HG03432 (cell line): ENCODE measurements around the gene SOX6.

ENCODE experiments used
- ATAC-seq: cut with Tn5 transposase; IDR thresholded peaks from one replicate; pipeline ENCODE4 v1.9.1; 2021; ENCODE audit warnings: mild to moderate bottlenecking, moderate library complexity; ENCODE audit not compliant: unreplicated experiment

Gene SOX6

DNA sequence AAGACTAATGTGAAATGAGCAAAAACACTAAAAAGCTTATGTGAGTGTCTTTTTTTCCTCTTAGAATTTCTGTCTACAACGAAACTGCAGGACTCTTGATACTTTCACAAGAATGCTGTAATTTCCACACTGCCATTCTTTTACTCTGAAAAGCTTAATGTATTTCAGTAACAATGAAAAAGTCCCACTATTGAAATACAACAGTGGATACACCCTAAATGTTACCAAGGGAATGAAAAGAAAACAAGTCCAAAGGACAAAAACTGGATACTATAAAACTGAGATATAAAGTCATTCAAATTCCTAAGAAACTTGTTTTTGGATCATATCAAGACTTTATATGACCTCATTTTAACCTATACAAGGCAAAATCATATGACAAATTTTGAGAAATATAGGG lies 77.4 kb downstream of the SOX6 start:
- no peak for ATAC-seq

DNA sequence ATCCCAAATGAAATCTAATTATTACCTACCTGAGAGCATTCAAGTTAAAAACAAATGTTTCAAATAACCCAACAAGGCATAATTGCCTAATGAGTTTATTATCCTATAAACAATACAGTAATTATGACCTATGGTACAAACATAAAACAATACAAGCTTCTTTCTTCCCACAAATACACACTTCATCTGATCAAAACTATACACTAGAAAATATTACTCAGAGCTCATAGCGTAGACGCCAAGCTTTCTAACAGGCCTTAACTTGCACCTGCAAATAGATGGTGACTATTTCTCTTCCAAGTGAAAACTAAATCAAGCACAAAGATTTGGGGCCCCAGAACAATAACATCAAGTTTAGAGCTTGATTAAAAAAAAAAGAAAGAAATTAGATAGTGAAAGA lies 78.1 kb downstream of the SOX6 start:
- no peak for ATAC-seq

DNA sequence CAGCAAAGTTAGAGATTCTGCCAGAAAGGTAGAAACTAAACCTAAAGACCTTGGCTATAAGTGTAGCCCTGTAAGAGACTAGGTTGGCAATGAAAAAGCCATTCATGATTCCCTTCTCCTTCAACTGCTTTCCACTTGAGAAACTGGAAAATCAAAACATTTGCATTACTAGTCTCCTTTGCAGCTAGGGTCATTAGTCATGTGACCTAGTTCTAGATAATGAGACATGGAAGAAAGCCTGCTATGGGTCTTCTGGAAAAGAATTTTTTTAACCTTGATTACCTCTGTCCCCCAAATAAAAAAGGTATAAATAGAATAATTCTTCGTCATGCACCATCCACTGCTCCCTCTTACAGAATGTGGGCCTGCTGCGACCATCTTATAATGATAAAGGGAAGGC lies 80.1 kb downstream of the SOX6 start:
- no peak for ATAC-seq

DNA sequence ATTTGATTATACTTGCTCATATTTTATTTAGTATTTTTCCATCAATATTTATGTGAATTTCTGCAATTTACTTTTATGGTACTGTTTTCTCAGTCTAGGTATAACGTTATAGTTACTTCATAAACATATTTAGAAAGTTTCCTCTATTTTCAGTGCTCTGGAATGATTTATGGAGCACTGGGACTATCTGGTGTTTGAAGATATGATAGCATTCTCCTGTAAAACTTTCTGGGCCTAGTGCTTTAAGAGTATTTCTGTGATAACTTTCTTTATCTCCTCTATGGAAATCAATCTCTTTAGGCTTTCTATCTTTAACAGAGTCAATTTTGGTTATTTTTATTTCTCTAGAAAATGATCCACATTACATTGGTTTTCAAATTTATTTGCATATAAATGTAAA lies 85.1 kb downstream of the SOX6 start:
- ATAC-seq: no peak

DNA sequence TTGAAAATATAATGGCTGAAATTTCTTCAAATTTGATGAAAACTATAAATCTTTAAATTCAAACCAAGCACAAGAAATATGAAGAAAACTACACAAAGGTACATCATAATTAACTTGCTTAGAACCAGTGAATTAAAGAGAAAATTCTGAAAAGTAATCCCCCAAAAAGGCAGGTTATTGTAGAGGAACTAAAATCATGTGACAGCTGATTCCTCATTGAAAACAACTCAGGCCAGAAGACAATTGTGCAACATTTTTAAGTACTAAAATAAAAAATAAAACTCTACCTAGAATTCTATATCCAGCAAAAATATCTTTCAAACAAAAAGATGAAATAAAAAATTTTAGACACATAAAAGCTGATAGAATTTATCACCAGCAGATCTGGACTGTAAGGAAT lies 90.3 kb downstream of the SOX6 start:
- ATAC-seq: no peak

DNA sequence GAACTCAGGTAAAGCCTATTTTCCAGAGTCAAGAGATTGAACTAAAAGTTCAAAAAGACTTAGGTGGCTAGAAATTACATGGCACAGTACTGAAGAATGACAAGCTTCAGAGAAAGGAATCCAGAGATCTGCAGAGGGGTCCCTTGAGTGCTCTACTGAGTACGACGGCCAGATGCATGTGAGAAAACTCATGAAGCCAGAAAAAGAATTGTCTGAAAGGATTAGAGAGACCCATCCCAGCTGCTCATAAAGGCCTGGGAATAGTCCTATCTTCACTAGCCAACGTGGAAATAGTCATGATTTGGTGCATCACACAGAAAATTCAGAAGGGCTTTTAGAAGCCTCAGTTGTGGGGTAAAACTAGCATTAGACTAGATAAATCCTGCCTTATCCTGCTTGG lies 91.3 kb downstream of the SOX6 start:
- ATAC-seq: no peak

DNA sequence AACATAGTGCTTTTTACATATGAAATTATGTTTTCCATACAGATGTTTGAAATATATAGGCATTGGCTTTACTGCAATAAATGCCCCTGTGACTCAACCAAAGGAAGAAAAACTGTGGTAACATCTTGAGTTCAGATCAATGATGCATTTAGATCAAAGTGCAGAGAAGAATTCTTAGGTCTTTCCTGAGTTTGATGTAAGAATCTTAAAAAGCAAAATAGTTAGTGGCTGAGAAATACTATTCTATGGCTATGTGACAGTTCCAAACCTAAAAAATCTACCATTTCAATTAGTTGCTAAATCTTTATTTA lies 93.7 kb downstream of the SOX6 start:
- no peak for ATAC-seq

DNA sequence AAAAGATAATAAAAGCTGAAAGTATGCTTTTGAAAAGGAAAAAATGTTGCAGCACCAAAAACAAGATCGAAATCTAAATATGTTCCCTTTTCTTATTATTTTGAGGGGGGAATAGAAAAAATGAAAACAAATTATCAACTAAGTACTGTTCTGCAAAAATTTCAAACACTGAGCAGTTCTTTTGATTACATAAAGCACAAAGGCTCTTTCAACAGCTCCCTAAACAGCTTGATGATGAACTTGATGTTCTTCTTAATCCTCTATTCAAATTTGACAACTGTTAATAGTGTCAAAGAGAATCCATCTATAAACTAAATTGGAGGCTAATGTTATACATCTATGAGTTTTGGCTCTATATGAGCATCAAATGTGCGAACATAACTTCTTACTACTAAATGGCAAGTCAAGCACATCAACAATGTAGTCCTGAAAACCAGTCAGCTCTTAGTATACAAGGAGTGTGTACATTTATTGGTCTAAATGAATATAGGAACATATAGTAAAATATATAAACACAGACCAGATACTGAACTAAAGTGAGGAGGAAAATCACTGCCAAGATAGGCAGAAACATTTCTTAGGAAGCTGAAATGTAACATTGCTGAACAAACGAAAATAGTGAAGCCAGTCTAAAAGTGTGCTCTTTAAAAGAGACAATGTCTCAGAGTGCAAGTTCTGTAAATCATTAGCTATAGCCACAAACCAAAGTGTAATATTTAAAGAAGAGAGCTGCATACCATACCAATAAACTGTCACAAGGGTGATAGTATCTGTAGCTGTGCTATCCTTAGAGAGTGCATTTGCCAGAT lies 94.3 kb downstream of the SOX6 start:
- ATAC-seq: peak; percentile 94

DNA sequence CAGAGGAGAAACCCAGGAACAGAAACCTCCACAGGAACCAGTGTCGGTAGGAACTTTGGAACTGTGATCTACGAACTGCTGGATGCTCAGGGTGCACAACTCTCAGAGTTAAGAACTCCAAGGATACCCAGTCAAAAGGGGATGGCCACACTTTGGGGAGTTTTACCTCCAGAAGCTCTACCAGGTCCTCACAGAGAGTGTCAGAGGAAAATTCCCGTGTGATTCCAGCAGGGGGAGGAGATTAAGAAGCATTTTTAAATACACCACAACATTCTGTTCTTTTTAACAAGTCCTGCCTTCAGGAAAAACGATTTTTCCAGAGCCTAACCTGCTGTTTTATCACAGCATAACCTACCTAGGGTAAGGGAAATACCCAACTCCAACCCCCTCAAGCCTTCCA lies 104.0 kb downstream of the SOX6 start:
- no peak for ATAC-seq

DNA sequence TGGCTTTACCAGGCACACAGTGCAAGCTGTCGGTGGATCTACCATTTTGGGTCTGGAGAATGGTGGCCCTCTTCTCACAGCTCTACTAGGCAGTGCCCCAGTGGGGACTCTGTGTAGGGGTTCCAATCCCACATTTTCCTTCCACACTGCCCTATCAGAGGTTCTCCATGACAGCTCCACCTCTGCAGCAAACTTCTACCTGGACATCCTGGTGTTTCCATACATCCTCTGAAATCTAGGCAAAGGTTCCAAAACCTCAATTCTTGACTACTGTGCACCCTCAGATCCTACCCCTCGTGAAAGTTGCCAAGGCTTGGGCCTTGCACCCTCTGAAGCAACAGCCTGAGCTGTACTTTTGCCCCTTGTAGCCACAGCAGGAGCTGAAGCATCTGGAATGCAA lies 108.1 kb downstream of the SOX6 start:
- no peak for ATAC-seq

DNA sequence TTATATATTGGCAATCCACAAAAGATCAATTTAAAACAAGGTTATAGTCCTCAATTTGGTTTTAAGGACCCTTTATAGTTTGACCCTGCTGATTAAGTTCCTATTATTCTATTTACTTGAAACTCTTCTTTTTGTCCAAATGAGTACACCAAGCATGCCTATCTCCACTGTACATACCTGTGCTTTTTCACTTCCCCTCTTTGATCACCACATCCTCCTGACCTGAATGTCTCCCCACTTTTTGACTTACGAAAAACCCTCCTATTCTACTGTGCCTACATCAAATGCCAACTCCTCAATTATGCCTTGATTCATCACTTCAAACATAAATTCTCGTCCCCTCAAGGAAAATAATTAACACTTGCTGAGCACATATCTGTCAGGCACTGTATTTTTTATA lies 113.5 kb downstream of the SOX6 start:
- peak; percentile 95 for ATAC-seq

DNA sequence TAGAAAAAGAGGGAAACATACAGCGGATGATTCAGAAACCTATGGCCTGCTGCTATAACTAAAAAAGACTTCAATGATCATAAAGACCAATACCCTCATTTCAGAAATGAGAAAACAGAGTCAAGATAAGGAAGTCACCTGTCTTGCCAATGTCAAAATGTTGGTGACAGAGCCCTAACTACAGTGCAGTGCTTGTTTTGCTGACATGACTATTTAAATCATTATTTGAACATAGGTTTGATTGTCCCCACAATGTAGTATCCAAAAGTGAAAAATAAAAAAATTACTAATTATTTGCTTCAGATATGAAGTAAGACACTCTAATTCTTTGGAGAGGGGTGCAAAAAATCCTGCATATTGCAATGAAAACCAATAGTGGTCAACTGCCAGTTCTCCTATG lies 115.7 kb downstream of the SOX6 start:
- no peak for ATAC-seq

DNA sequence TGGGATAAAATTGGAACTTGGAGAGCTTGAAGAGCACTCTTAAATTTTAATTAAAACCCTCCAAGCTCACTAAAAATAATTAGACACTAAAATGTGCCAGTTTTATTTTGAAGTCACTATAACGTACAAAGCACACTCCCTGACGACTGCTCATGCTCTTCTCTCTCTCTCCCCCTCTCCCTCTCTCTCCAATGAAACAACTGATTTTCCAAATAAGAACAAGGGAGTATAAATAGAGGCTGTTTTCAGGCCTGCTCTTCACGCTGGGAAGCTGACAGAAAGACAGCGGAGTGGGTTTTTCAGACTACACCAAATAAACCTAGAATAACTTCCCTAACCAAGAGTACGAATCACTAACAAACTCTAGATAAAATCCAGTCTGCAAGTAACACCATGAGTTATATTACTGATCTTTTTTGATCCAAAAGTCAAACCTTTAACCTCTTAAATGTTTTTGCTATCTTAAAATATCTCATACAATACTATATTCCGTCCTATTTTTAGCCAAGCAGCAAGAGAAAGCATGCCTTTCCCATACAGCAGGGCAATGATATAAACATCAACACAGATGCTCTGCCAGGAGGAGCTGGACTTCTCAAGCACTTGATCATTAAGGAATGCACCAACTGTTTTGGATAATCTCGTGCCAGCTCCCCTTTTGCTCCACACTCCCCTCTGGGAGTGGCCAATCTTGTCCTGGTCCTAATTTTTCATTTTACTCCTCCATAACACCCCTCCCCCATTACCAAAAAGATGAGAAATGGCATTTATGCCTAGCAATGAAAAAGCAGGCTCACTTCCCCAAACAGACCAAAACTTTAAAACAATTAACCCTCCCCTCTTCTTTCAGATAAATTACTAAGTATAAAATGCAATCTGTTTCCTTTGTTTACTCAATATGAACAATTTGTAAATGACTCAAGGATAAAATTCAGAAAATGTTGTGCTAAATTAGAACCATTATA lies 116.9 kb downstream of the SOX6 start:
- no peak for ATAC-seq

DNA sequence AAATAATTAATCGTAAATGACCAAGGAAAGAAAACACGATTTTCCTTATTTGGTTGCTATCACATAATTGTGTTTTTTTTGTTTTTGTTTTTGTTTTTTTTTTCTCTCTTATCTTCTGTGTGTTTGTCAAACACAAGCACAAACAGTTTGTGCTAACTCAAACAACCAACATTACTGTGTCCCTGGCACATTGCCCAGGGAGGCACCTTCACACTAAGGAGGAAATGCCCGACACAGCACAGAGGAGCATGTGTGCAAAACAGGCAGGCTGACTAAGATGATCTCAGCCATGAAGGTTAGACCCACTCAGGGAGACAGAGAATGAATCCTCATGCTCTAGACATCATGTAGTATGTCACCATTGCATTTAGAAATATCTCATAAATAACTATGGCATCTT lies 130.1 kb downstream of the SOX6 start:
- no peak for ATAC-seq

DNA sequence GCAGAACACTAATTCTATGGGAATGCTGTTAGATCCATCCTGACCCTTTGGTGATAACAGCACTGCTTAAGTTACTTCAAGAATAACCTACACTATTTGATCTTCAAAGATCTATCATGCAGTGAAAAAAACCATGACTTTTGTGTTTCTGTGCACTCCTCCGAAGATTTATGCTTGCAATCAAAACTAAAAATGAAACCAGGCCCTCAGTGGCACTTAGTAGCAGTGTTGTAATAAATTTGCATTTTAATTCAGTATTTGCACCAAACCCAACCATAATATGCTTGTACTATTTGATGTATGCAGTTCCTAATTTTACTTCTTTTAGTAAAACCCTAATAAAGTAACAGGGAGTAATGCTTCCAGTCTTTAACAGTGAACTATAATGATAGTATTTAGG lies 130.7 kb downstream of the SOX6 start:
- ATAC-seq: no peak

DNA sequence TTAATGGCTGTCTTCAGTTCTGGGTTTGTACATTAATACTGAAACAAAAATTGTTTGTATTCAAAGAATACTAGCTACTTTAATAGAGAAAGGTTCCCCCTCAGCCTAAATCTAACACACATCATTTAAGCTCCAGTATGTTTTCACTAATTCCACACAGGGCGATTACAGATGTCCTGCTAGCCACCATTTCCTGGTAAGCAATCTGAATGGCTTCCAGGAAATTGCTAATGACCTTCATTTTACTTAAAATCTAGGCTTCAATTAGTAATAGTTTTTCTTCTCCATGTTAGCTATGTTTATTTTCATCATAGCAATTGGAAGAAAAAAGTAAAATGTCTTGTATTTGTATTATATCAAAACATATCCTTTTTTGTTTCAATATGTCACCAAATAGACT lies 132.8 kb downstream of the SOX6 start:
- no peak for ATAC-seq

DNA sequence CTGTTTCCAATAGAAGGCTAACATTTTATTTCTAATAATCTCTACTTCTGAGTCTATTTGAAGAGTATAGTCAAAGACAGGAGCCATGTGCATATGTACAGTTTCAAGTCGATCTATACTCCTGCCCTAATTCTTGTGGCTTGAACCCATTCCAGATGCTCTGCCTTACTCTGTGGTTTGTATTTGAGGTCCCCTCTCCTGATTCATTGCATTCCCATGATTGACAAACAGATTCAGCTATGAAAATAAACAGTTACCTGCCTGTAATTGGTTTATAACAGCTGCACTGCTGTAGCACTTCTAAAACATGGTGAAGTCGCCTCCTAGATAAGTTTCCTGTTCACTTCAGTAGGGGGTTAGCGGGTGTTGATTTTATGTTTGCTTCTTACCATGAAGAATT lies 138.7 kb downstream of the SOX6 start:
- ATAC-seq: no peak

DNA sequence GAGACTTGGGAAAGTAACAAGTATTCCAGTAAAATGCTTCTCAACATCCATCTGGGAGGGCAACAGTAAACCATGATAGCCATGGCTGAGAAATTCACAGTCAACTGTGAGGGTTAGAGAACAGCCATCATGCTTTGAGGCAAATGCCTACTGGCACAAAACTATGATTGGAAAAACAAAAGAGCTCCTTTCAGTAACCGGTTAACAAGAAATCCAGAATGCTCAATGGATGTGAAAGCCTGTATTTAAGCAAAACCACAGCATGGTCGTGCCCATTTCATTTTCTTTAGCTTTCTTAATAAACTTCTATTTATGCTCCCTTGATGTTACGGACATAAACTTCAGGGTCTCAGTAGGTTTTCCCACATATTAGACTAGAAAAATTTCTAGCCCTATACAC lies 139.5 kb downstream of the SOX6 start:
- no peak for ATAC-seq

DNA sequence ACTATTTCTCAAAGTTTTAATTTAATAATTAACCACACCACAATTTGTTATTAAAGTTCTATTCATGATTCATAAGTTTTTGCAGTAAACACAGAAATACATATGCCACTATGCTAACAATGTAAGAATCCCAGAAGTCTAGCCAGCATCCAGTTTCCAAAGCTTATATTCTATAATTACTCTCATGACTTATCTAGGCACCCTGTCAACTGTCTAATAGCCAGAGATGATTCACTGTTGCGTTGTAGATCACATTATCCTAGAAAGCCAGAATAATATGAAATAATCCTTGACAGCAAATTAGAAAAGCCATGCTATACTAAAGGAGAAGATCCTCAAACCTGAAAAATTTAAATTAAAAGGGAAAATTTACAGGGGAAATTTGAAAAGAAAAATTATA lies 141.0 kb downstream of the SOX6 start:
- no peak for ATAC-seq

DNA sequence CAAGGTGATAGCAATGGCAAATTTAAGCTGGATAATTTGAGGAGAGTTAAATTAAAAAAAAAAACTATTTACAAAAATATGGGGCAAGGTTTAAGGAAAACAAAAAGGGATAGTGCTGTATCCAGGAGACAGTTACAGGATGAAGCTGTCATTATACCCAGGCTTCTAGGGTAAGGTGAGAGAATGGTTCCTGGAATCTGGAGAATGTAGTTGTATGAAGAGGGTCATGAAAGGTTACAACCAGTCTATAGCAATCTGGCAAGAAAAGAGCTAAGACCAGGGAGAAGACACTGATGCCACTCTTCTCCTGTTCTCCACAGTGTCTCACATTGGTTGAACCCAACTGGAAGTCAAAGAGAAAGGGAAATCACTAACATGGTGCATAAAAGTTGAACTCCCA lies 144.9 kb downstream of the SOX6 start:
- ATAC-seq: no peak

DNA sequence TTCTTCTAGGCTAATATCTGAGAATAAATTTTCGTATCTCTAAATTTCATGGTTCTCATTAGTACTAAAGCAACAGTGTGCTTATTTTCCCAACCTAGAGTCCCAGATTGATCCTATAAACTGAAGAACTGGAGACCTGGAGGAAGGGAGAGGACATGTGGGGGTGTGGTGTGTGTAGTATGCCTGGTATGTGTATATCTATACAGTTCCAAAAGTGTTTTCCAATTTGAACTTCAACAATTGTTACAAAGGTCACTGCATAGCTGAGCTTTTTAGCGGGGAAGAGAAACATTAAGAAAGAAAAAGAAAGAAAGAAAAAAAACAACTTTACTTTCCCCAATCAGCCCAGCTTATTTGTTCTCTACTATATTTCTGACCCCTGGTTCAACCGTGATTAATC lies 152.1 kb downstream of the SOX6 start:
- ATAC-seq: no peak

DNA sequence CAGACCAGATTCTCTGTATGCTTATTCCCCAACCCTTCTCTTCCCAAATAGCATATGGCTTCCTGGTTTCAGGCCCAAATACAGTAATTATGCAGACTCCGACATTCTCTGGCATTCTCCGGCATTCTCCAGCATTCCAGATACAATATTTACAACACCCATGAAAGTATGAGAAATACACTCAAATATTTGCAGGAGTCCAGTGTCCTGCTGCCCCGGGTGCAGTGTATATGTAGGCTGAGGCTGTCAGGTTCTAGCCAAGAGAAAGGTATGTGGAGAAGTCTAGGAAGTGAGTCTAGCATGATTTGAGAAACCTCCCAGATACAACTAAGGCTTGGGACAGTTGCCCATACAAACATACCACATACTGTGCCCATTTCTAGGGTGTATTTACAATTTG lies 160.7 kb downstream of the SOX6 start:
- no peak for ATAC-seq
